Body of pancreas (tissue), 4 donors: ENCODE data around the gene COL4A4. TPM values are rescaled to one million over a fixed set of nuclear protein-coding genes. Genes with fewer than 3 reads are reported as not detected.
A peak's percentile ranks its signal among the peaks of the same experiment; 100 is the strongest.

ENCODE experiments used
- ATAC-seq: fragments of 150-250 bp; one replicate; pipeline ENCODE4 v1.9.1; 2016
- DNase-seq, 4 donors: peaks; one replicate each; pipeline ENCODE4 v3.0.0-alpha.2; 2019
- H3K27ac ChIP-seq, 4 donors: fragments of 200-600 bp; sonication (generic); 1 replicate in 3 of 4; 2 replicates in 1 of 4; pipeline versions ENCODE4 v1.5.1 to v1.6.1; 2016 to 2019; ENCODE audit warnings: mild to moderate bottlenecking in 1 of 4, mixed read lengths in 1 of 4, moderate library complexity in 1 of 4
- H3K27me3 ChIP-seq, 2 donors: fragments of 200-600 bp; sonication (generic); one replicate each; pipeline ENCODE4 v1.6.0; 2016; ENCODE audit warnings: mild to moderate bottlenecking in 1 of 2
- H3K36me3 ChIP-seq, 2 donors: fragments of 200-600 bp; sonication (generic); replicated peaks in 1 of 2; 2 replicates each; pipeline ENCODE4 v1.5.1; 2016; ENCODE audit warnings: low read depth in 2 of 2; ENCODE audit not compliant: insufficient read depth in 1 of 2
- H3K4me1 ChIP-seq: fragments of 200-600 bp; sonication (generic); one replicate; pipeline ENCODE4 v1.6.0; 2016
- H3K4me3 ChIP-seq, 2 donors: fragments of 200-600 bp; sonication (generic); 1 replicate in 1 of 2; 2 replicates in 1 of 2; pipeline ENCODE4 v1.5.1; 2016 to 2019
- H3K9me3 ChIP-seq, 3 donors: fragments of 200-600 bp; sonication (generic); 1 replicate in 2 of 3; 2 replicates in 1 of 3; pipeline ENCODE4 v1.5.1; 2016
- CTCF ChIP-seq, 7 experiments: fragments of 450-650 bp in 4 of 7; fragments of 200-600 bp in 3 of 7; sonication (generic) in 3 of 7; IDR thresholded peaks; one replicate each; pipeline ENCODE4 v1.5.1; 2016 to 2019; ENCODE audit warnings: antibody characterized with exemption in 7 of 7
- POLR2A ChIP-seq, 3 donors: fragments of 450-650 bp; IDR thresholded peaks; one replicate each; pipeline ENCODE4 v1.6.1; 2016; ENCODE audit warnings: antibody characterized with exemption in 3 of 3, mild to moderate bottlenecking in 2 of 3
- WGBS, 2 donors: methylation state at CpG; one replicate each; pipeline ENCODE4 v1.1.5; 2017; 5-methylcytosine and 5-hydroxymethylcytosine counted together
- intact Hi-C: fragments of 100-400 bp; cut with DNase I; formaldehyde crosslinking; loops from one replicate; pipeline ENCODE4 v1.15.1; 2023
- total RNA-seq, 2 donors: library from RNA; depleted of rRNA; stranded (reverse); fragments of >200 nt; gene quantifications; one replicate each; pipeline ENCODE4 v1.1.0, GENCODE V29; 2016

COL4A4 gene
- total RNA-seq, 2 donors from 2014 or later: 2.3 to 10.5 TPM

DNA sequence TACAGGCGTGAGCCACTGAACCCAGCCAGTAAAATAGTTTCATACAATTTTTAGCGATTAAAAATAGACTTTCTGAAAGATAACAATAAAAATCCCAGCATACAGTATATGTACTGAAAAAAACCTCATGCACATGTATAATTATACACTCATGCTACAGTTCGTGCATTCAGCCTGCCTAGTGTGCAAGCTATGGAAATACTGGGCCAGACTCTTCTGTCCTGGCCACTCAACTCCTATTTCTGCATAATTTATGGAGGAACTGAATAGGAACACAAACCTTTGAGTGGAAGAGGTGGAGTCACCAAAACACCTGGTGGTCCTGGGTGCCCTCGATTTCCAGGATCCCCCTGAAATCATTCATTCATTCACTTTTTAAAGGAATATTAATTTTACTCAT, 64.7 kb downstream of the COL4A4 start:
- ATAC-seq (no peak), DNase-seq (no peak)
- Histone ChIP-seq H3K9me3 (no peaks in the 10 kb centered on the region), H3K27ac (peak overlapping the region in 3 of 4 donors; percentile 63 to 72 (median 65)), H3K4me3 (no peak overlapping the region), H3K36me3 (no peaks in the 10 kb centered on the region), H3K4me1 (peaks cover 44% of the 10 kb centered on the region), H3K27me3 (no peaks in the 10 kb centered on the region)
- TF ChIP-seq CTCF (IDR thresholded peaks at IDR 0.05): no peak
- TF ChIP-seq POLR2A (IDR thresholded peaks at IDR 0.05): no peak
- intact Hi-C loops: no loop called here
- WGBS, 2 donors: 64 to 68% methylated on average over 4 of the region's 4 CpGs

GRCh38 chr2:227098162-227098515, 65.9 kb downstream of the COL4A4 start:
- TF ChIP-seq POLR2A (IDR thresholded peaks at IDR 0.05) (no peak), CTCF (IDR thresholded peaks at IDR 0.05) (no peak)
- intact Hi-C loops: no loop called here
- H3K4me1 ChIP-seq: peaks cover 50% of the 10 kb centered on the region
- WGBS, 2 donors: 29 to 38% methylated on average over 2 of the region's 2 CpGs
- DNase-seq: peak in 2 of 4 donors; percentile 9 to 13
- H3K27me3 ChIP-seq: no peaks in the 10 kb centered on the region
- no peak overlapping the region for H3K4me3 ChIP-seq
- H3K36me3 ChIP-seq: no peaks in the 10 kb centered on the region
- ATAC-seq: peak; percentile 53
- H3K27ac ChIP-seq: peak overlapping the region; percentile 17 to 72 (median 64)
- H3K9me3 ChIP-seq: no peaks in the 10 kb centered on the region

DNA sequence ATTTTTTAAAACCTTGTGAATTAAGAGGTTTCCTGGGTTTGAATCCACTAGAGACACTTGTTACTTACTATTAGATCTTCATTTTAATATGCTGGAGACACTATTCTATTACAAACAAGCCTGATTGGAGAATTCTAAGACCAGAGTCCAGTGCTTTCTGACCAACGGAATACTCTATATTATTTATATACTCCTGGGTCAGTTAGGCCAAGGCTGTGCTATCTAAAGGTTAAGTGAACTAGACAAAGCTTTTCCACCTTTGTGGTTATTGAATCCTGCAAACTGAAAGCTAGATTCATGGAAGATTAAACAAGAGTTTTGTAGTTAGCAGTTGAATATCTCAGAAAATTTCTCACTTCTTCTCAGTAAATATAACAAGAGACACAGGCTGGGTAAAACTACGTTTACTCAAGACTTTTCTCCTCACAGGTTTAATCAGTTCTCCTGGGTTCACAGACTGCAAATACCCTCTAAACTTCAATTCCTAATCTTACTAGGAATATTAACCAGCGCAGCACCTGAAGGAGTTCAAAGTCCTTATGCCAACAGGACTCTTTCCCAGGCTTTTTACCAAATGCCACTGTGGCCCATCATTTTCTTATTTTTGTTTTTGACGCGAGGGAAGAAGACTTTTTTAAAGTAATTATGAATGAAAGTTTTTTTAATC, 66.4 kb downstream of the COL4A4 start:
- no peak overlapping the region for H3K4me3 ChIP-seq
- H3K4me1 ChIP-seq: peaks cover 50% of the 10 kb centered on the region
- TF ChIP-seq CTCF (IDR thresholded peaks at IDR 0.05) (no peak), POLR2A (IDR thresholded peaks at IDR 0.05) (no peak)
- 19 to 29% methylated on average over 5 of the region's 5 CpGs for WGBS, 2 donors
- no peaks in the 10 kb centered on the region for H3K27me3 ChIP-seq
- peak overlapping the region; percentile 30 to 72 (median 64) for H3K27ac ChIP-seq
- H3K36me3 ChIP-seq: no peaks in the 10 kb centered on the region
- intact Hi-C loops: no loop called here
- ATAC-seq (peak; percentile 91), DNase-seq (peak in 3 of 4 donors; percentile 29 to 56 (median 46))
- H3K9me3 ChIP-seq: no peaks in the 10 kb centered on the region

- H3K27me3 ChIP-seq: no peaks in the 10 kb centered on the region
- H3K36me3 ChIP-seq: no peaks in the 10 kb centered on the region
- peaks cover 50% of the 10 kb centered on the region for H3K4me1 ChIP-seq
- intact Hi-C loops: no loop called here
- TF ChIP-seq CTCF (IDR thresholded peaks at IDR 0.05): no peak
- H3K9me3 ChIP-seq: no peaks in the 10 kb centered on the region
- WGBS, 2 donors: 70 to 80% methylated on average over 4 of the region's 4 CpGs
- peak overlapping the region in 2 of 4 donors; percentile 17 to 31 for H3K27ac ChIP-seq
- no peak overlapping the region for H3K4me3 ChIP-seq
- no peak for ATAC-seq
- DNase-seq: no peak
Measured at GRCh38 chr2:227095346-227095745, 68.7 kb downstream of the COL4A4 start.

GRCh38 chr2:227082286-227082685, 81.7 kb downstream of the COL4A4 start:
- 41 to 50% methylated on average over 1 of the region's 1 CpG for WGBS, 2 donors
- no peaks in the 10 kb centered on the region for H3K4me1 ChIP-seq
- no peak overlapping the region for H3K4me3 ChIP-seq
- H3K27me3 ChIP-seq: no peaks in the 10 kb centered on the region
- intact Hi-C loops: no loop called here
- DNase-seq (no peak), ATAC-seq (no peak)
- TF ChIP-seq CTCF (IDR thresholded peaks at IDR 0.05): no peak
- no peak for TF ChIP-seq POLR2A (IDR thresholded peaks at IDR 0.05)
- H3K27ac ChIP-seq: no peak overlapping the region
- no peaks in the 10 kb centered on the region for H3K36me3 ChIP-seq
- no peaks in the 10 kb centered on the region for H3K9me3 ChIP-seq
